Neutrophil (primary cell): ENCODE results near the gene GJB1.
A peak's percentile ranks its signal among the peaks of the same experiment; 100 is the strongest.

Source experiments
- H3K27ac ChIP-seq: fragments of 200-600 bp; sonication (generic); 2 replicates; pipeline ENCODE4 v1.5.1; 2016; ENCODE audit warnings: mild to moderate bottlenecking, moderate library complexity
- H3K27me3 ChIP-seq: fragments of 200-600 bp; sonication (generic); 2 replicates; pipeline ENCODE4 v1.6.0; 2016; ENCODE audit warnings: mild to moderate bottlenecking
- H3K36me3 ChIP-seq: fragments of 200-600 bp; sonication (generic); 2 replicates; pipeline ENCODE4 v1.5.1; 2017
- H3K4me1 ChIP-seq, 2 experiments: fragments of 200-600 bp in 1 of 2; sonication (generic) in 1 of 2; 1 replicate in 1 of 2; 2 replicates in 1 of 2; pipeline versions ENCODE4 v1.5.1 to v1.6.1; 2013 to 2016; ENCODE audit warnings: low read depth in 1 of 2, low read length in 1 of 2, mild to moderate bottlenecking in 1 of 2, moderate library complexity in 1 of 2; ENCODE audit not compliant: control insufficient read depth in 1 of 2, insufficient read depth in 1 of 2
- H3K4me3 ChIP-seq, 2 experiments: fragments of 200-600 bp in 1 of 2; sonication (generic) in 1 of 2; 1 replicate in 1 of 2; 2 replicates in 1 of 2; pipeline ENCODE4 v1.5.1; 2013 to 2016; ENCODE audit warnings: low read depth in 1 of 2, low read length in 1 of 2, mild to moderate bottlenecking in 1 of 2, moderate library complexity in 1 of 2
- H3K9me3 ChIP-seq: fragments of 200-600 bp; sonication (generic); 2 replicates; pipeline ENCODE4 v1.5.1; 2016
- CTCF ChIP-seq: fragments of 200-600 bp; sonication (generic); IDR thresholded peaks from 2 replicates; pipeline ENCODE4 v1.5.1; 2016; ENCODE audit warnings: antibody characterized with exemption

Gene GJB1

GRCh38 chrX:71184803-71185495, 38.1 kb upstream of the GJB1 start:
- no peak overlapping the region for H3K27ac ChIP-seq
- no peak for TF ChIP-seq CTCF
- peaks cover 0 to 13% of the 10 kb centered on the region in 2 experiments for H3K4me1 ChIP-seq
- no peaks in the 10 kb centered on the region for H3K36me3 ChIP-seq
- no peaks in the 10 kb centered on the region for H3K9me3 ChIP-seq
- no peaks in the 10 kb centered on the region for H3K27me3 ChIP-seq
- no peak overlapping the region for H3K4me3 ChIP-seq

GRCh38 chrX:71191248-71191647, 31.8 kb upstream of the GJB1 start:
- Histone ChIP-seq H3K27ac (no peak overlapping the region), H3K4me3 (no peak overlapping the region), H3K36me3 (no peaks in the 10 kb centered on the region), H3K4me1 (peaks cover 0 to 1% of the 10 kb centered on the region in 2 experiments), H3K27me3 (no peaks in the 10 kb centered on the region), H3K9me3 (no peaks in the 10 kb centered on the region)
- TF ChIP-seq CTCF, result no peak

- no peaks in the 10 kb centered on the region for H3K27me3 ChIP-seq
- H3K9me3 ChIP-seq, result no peaks in the 10 kb centered on the region
- H3K4me3 ChIP-seq, result no peak overlapping the region
- H3K27ac ChIP-seq, result no peak overlapping the region
- TF ChIP-seq CTCF, result no peak
- no peaks in the 10 kb centered on the region for H3K36me3 ChIP-seq
- H3K4me1 ChIP-seq, result peaks cover 15 to 16% of the 10 kb centered on the region in 2 experiments
Measured at GRCh38 chrX:71195964-71196649, 26.9 kb upstream of the GJB1 start.

- H3K27me3 ChIP-seq, result no peaks in the 10 kb centered on the region
Measured at GRCh38 chrX:71198066-71198465, 25.0 kb upstream of the GJB1 start.

More at GRCh38 chrX:71198066-71198465, 25.0 kb upstream of the GJB1 start:
- Histone ChIP-seq H3K4me3 (no peak overlapping the region), H3K9me3 (no peaks in the 10 kb centered on the region), H3K36me3 (no peaks in the 10 kb centered on the region), H3K4me1 (peaks cover 15 to 16% of the 10 kb centered on the region in 2 experiments), H3K27ac (peak overlapping the region; percentile 62)
- no peak for TF ChIP-seq CTCF
